HG02870 (cell line): Measurements from ENCODE around the gene MBD2.
"Not testable (repeated sequence)": the region's sequence is repeated elsewhere in the genome, so short reads cannot be mapped to it uniquely, and the experiment has no call there.

Source experiments
- ATAC-seq: cut with Tn5 transposase; IDR thresholded peaks from one replicate; pipeline ENCODE4 v1.9.1; 2021; ENCODE audit warnings: mild to moderate bottlenecking, moderate library complexity; ENCODE audit not compliant: unreplicated experiment

Gene MBD2

DNA sequence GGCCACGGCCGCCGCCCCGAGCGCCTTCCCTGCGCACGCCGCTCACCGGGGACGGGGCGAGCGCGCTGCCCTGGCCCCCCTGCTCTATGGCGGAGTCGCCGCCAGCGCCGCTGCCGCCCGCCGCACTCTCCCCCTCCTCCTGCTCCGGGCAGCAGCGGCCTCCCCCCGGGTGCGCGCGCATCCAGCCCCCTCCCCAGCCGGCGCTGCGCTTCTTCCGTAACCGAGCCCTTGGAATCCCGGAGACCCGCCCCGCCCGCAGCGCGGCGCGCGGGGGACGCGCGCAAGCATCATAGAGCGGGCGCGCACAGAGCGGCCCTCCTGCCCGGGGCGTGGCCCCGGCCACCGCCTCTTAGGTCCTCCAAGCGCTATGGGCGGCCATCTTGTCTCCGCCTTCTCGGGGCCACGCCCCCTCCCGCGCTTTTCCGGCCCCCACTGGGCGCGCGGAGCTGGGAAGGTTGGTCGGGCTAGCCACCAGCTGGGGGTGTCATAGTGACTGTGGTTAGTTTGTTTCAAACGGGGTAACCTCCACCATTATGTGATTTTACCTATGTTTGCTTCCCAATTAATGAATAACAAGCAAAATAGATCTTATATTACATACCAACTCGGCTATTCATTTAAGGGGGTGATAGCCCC is at the start of gene MBD2:
MBD2 (minus strand) TSS at position 291 of the 636 bp plus-strand sequence; CDS start at position 181, 110 bp downstream.
- peak; percentile 87 for ATAC-seq

DNA sequence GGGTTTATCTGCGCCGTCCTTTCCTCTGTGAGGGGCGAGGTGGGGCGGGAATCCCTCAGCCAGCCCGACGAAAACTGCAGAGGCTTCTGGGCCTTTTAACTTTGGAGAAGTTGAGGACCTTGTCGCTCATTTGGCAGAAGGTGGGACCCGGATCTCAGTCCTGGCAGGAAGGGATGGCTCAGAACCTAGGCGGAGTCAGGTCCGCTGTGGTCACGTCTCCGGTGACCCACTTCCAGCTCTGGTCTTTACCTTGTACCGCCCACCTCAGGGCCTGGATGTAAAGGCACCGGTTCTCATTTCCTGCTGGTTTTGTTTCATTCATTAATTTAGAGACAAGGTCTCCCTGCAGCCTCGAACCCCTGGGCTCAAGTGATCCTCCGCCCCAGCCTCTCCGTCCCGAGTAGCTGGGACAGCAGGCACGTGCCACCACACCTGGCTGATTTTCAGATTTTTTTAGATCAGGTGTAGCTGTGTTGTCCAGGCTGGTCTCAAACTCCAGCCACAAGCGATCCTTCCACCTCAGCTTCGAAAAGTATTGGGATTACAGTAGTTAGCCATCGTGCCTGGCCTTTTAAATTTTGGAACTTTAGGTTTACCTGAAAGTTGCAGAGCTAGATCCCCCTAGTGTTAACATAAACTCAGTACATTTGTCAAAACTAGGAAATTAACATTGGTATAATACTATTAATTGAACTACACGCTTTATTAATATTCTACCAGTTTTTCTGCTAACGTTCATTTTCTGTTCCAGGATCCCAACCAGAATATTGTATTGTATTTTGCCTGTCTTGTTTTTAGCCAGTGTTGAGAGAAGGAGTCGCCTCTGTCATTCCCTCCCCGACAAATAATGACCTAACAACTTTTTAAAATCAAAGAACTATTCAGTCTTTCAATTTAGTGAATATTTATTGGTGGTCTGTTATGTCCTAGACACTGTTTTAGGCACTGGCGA is 45.7 kb upstream of the MBD2 start:
- peak; percentile 37 for ATAC-seq

DNA sequence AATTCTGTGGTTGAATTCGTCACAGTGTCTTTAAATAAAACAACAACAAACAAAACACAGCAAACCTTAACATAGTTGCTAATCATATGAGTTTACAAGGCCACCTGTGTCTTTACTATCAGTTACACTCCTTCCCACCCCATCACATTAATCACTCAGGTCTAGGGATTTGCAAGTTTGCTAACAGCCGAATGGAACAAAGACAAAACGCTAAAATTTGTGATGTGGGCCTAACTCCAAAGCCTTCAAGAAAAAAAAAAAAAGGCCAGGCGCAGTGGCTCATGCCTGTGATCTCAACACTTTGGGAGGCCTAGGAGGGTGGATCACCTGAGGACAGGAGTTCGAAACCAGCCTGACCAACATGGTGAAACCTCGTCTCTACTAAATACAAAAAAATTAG is 44.3 kb upstream of the MBD2 start:
- no peak for ATAC-seq

DNA sequence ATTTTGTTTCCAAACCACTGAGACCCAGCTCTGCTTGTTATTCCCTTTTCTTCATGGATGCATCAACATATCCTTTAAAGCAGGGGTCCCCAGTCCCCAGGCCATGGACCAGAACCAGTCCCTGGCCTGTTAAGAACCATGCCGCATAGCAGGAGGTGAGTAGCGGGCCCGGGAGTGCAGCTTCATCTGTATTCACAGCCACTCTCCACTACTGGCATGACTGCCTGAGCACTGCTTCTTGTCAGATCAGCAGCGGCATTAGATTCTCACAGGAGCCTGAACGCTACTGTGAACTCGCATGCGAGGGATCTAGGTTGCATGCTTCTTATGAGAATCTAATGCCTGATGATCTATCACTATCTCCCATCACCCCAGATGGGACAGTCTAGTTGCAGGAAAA is 43.2 kb upstream of the MBD2 start:
- ATAC-seq, result no peak

DNA sequence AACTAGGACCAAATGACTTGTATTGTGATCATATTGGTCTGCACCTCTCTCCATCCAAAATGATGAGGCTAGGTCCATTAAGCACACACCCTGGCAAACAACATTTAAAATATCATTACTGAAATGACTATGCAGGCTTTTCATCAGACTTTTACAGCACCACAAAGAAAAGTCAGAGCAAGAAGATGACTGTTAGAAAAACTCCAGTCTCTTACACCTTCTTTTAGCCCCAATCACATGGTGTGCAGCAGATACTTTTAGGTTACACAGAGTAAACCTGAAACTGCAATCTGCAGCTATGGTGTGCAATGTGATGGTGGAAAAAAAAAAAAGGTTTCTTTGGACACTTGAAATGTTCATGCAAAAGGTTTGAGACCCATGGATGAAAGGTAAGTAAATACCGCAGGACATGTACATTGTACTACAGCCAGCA is 39.5 kb upstream of the MBD2 start:
- ATAC-seq, result peak; percentile 81

DNA sequence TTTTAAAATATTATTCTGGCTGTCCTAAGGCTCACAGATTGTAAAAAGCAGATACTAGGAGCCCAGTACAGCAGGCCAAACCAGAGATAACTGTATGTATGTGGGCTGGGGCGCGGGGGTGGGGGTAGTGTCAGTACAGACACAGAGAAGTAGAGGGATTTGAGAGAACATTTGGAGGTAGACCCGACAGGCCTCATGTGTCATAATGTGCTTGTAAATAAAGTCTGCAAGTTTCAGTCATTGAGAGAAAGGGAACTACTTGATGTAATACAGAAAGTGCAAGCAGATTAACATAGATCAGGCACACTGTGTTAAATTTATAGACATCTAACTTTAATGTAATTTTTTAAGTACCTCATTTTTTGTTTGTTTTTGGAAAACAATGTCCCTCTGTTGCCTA is 37.4 kb upstream of the MBD2 start:
- peak; percentile 63 for ATAC-seq

- peak; percentile 30 for ATAC-seq
Observed at GRCh38 chr18:54260396-54261072, 36.1 kb upstream of the MBD2 start.

- not testable (repeated sequence) for ATAC-seq
Observed at GRCh38 chr18:54257818-54258217, 33.3 kb upstream of the MBD2 start.

- no peak for ATAC-seq
Observed at GRCh38 chr18:54257015-54257414, 32.5 kb upstream of the MBD2 start.

- no peak for ATAC-seq
Observed at GRCh38 chr18:54255141-54255540, 30.7 kb upstream of the MBD2 start.

- ATAC-seq, result no peak
Observed at GRCh38 chr18:54254265-54254758, 29.8 kb upstream of the MBD2 start.

GRCh38 chr18:54251606-54252390 is 27.3 kb upstream of the MBD2 start:
- ATAC-seq, result no peak

DNA sequence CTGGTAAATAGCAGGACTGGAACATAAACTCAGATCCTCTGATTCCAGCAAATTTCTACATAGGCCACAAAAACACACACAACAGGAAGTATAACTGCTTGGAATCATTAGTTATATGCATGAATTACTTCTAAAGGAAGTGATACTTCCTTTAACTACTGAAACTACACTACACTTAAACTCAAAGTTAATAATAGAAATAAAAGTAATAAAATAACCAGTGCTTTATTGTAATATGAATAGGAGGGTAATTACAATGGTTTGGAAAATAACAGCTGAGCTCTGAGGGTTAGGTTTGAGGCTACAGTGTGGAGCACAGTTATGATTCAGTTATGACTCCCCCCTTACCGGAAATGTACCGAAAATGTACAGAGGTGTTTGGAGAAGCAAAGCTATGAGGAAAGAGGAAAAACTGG is 26.4 kb upstream of the MBD2 start:
- peak; percentile 77 for ATAC-seq

- ATAC-seq, result no peak
Observed at GRCh38 chr18:54247511-54248175, 23.2 kb upstream of the MBD2 start.

GRCh38 chr18:54242327-54242726 is 17.9 kb upstream of the MBD2 start:
- no peak for ATAC-seq

DNA sequence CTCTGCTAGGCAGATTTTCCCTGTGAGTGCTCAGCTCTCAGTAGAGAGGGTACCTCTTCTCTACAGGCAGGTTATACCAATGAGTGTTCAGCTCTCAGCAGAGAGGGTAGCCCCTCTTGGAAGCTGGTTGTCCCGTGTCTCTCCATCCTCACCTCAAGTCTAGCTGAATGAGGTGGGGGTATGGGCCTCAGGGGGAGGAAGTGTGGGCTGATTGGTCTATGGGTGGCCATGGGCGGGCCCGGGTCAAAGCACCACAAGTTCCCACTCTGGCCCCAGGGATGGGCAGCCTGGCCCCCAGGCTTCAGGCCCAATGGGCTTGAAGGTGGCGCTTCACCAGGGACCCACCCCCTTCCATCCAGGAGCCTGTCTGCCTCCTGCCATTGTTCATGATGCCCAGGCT is 17.0 kb upstream of the MBD2 start:
- ATAC-seq, result no peak

DNA sequence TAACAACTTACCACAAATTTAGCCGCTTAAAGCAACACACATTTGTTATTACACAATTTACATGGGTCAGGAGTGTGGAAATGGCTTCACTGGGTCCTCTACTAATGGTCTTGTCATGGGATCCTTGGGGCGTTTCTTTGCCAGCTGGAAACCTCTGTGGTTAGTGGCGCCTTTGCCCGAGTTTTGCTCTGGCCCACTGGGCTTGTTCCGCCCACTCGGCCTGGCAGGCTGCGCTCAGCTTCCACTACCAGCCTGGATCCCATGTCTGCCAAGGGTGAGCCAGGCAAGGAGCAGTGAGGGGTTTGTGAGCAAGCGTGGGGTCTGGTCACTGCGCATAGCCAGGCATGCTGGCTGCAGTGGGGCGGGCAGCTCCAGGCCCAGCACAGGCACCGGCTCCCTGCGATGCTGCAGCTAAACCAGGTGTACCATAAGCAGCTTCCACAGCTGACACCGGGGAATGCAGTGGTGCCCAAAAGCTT is 16.2 kb upstream of the MBD2 start:
- ATAC-seq, result no peak

DNA sequence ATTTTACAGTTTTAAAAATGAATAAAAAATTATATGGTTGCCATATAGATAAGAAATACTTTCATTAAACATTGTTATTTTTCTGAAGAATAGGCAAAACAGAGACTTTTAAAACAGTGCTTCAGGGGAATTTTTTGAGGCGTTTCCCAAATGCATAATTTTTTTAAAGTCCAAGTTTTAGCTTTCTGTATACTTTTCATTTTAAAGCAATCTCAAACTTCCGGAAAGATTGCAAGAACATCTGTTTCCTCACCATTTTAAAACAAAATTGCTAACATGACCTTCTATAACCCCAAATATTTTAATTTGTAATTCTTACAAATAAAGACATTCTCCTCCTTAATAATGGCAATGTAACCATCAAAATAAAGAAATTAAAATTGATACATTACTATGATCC is 15.1 kb upstream of the MBD2 start:
- no peak for ATAC-seq

GRCh38 chr18:54239091-54239490 is 14.6 kb upstream of the MBD2 start:
- no peak for ATAC-seq
